ENCODE measurements around the gene TEX264.

Gene TEX264

DNA sequence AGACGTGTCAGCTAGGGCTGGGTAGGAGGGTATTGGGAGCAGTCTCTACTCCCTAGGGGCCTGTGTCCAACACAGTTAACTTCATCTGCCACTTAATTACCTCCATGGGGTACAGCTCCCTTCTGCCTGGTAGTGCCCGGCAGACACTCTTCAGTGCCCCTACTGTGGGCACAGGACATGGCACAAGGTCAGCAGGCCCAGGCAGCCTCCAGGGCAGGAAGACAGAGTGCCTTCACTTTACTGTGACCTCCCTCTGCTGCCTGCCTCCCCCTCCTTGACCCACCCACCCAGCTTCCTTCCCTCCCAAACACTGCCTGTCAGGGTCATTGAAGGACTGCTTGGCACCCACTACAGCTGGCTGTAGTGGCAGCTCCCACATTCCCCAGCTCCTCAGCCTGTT, 29.4 kb downstream of the TEX264 start:
- no peak for DNase-seq

- DNase-seq = no peak
These were observed 31.1 kb downstream of the TEX264 start for GRCh38 chr3:51702156-51702555.

DNA sequence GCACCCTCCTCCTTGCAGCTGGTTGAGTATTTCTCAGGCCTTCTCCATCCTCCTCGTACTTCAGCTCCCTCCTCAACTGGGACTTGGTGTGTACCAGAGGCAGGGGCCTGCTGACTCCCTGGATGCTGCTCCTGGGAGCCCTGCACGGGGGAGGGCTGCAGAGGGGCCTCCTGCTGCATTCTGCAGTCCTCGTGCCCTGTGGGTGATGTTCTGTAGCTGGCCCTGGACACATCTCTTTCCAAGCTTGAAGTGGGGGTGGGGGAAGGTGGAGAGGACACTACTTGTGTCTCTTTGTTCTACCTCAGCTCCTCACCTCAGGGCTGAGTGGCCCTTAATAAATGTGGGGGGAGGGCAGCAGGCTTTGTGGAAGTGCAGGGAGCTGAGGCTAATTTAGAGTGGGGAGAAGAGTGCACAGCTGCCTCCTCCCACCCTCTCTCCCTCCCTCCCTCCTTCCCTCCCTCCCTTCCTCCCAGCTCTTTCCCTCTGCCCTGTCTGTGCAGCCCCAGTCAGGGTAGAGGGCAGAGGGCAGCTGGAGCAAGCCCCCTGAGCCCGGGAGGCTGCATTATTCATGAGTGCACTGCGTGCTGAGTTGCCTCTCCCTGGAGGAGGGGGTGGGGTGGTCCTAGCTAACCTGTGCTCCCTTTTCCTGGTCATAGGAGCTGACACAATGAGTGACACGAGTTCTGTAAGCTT, 32.2 kb downstream of the TEX264 start:
- no peak for DNase-seq

DNA sequence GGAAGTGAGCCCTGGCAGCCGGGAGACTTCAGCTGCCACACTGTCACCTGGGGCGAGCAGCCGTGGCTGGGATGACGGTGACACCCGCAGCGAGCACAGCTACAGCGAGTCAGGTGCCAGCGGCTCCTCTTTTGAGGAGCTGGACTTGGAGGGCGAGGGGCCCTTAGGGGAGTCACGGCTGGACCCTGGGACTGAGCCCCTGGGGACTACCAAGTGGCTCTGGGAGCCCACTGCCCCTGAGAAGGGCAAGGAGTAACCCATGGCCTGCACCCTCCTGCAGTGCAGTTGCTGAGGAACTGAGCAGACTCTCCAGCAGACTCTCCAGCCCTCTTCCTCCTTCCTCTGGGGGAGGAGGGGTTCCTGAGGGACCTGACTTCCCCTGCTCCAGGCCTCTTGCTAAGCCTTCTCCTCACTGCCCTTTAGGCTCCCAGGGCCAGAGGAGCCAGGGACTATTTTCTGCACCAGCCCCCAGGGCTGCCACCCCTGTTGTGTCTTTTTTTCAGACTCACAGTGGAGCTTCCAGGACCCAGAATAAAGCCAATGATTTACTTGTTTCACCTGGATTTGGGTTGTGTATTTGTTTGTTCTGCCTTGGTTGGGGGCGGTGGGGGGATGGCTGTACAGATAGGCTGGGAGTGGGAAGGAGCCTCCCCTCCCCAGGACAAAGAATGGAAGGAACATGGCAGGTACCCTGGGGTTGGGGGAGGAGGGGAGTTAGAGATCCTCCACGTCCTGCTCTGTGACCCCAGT, 32.9 kb downstream of the TEX264 start:
- DNase-seq = no peak

DNA sequence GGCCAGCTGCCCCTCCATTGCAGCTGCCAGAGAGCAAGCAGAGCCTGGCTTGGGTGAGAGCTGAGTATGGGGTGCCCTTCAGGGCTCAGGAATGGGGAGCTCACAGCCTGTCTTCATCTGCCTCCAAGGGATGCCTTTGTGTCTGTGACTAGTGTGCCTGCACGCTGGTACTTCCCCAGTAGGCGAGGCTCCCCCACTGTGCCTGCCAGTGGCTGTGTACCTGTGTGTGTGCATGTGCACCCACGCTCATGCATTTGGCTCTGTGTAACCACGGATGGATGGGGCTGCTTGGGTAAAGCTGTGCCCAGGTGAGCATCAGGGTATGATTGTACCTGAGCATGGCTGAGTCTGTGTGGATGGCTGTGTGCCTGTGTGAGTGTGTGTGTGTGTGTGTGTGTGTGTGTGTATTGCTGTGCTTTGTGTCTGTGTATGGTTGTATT, 33.5 kb downstream of the TEX264 start:
- DNase-seq = no peak

DNA sequence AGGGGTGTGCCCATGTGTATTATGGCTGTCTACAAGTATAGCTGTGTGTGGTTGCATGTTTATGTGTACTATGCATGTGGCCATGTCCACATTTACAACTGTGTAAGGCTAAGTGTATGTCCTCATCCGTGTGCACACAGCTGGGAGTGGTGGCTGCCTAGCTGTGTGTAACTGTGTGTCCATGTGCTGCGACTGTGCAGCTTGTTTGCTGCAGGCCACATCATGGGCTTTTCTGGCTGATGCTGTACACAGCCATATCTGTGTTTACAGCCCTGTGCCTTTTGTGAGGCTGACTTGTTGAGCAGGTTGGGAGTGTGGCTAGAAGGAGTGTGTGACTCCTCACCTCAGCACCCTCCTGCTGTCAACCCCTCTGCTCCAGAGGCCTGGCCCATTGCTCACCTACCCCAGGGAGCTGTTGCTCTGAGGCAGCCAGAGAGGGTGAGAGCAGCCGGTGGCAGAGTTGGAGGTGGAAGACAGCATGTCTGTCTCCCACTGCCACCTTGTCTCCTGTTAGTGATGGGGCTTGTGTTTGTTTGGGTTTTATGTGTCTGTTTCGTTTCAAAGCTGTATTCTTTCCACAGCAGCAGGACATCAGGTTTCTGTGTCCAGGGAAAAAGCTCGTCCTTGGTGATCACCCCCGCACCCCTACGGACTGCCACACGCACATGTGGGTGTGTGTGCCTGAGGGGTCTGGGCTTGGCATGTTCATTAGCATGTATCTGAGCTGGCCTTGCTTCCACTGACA, 34.4 kb downstream of the TEX264 start:
- DNase-seq = no peak

- no peak for DNase-seq
These were observed 35.0 kb downstream of the TEX264 start for GRCh38 chr3:51706021-51706485.

- no peak for DNase-seq
These were observed 36.0 kb downstream of the TEX264 start, which contains the start of gene GRM2 for GRCh38 chr3:51706788-51707731. GRM2 (plus strand) TSS chr3:51707068; CDS start chr3:51708984, 1,916 bp downstream.

GRCh38 chr3:51708216-51708845, 37.3 kb downstream of the TEX264 start:
- DNase-seq = no peak

DNA sequence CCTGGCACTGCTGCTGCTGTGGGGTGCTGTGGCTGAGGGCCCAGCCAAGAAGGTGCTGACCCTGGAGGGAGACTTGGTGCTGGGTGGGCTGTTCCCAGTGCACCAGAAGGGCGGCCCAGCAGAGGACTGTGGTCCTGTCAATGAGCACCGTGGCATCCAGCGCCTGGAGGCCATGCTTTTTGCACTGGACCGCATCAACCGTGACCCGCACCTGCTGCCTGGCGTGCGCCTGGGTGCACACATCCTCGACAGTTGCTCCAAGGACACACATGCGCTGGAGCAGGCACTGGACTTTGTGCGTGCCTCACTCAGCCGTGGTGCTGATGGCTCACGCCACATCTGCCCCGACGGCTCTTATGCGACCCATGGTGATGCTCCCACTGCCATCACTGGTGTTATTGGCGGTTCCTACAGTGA, 38.0 kb downstream of the TEX264 start:
- DNase-seq = no peak

- DNase-seq = no peak
These were observed 38.6 kb downstream of the TEX264 start for GRCh38 chr3:51709675-51710074.

- DNase-seq = no peak
These were observed 39.7 kb downstream of the TEX264 start for GRCh38 chr3:51710631-51711351.

- no peak for DNase-seq
These were observed 40.4 kb downstream of the TEX264 start for GRCh38 chr3:51711352-51712037.

GRCh38 chr3:51712038-51712420, 41.0 kb downstream of the TEX264 start:
- no peak for DNase-seq

GRCh38 chr3:51712511-51712931, 41.5 kb downstream of the TEX264 start:
- no peak for DNase-seq

DNA sequence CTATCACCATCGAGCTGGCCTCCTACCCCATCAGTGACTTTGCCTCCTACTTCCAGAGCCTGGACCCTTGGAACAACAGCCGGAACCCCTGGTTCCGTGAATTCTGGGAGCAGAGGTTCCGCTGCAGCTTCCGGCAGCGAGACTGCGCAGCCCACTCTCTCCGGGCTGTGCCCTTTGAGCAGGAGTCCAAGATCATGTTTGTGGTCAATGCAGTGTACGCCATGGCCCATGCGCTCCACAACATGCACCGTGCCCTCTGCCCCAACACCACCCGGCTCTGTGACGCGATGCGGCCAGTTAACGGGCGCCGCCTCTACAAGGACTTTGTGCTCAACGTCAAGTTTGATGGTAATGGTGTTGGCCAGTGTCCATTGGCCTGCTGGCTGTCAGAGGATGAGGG, 41.9 kb downstream of the TEX264 start:
- DNase-seq = no peak

DNA sequence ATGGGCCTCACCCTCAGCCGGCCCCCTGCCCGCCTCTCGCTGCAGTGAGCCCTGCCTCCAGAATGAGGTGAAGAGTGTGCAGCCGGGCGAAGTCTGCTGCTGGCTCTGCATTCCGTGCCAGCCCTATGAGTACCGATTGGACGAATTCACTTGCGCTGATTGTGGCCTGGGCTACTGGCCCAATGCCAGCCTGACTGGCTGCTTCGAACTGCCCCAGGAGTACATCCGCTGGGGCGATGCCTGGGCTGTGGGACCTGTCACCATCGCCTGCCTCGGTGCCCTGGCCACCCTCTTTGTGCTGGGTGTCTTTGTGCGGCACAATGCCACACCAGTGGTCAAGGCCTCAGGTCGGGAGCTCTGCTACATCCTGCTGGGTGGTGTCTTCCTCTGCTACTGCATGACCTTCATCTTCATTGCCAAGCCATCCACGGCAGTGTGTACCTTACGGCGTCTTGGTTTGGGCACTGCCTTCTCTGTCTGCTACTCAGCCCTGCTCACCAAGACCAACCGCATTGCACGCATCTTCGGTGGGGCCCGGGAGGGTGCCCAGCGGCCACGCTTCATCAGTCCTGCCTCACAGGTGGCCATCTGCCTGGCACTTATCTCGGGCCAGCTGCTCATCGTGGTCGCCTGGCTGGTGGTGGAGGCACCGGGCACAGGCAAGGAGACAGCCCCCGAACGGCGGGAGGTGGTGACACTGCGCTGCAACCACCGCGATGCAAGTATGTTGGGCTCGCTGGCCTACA, 44.4 kb downstream of the TEX264 start:
- DNase-seq = no peak

DNA sequence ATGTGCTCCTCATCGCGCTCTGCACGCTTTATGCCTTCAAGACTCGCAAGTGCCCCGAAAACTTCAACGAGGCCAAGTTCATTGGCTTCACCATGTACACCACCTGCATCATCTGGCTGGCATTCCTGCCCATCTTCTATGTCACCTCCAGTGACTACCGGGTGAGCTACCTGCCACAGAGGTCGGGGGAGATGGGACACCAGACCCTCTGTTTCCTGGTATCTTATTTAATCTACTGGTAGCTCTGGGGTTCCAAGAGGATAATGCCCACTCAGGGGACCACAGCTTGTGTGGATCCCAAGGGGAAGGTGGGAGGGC, 44.9 kb downstream of the TEX264 start:
- no peak for DNase-seq

GRCh38 chr3:51716805-51717204, 45.8 kb downstream of the TEX264 start:
- DNase-seq = no peak

- no peak for DNase-seq
These were observed 46.4 kb downstream of the TEX264 start for GRCh38 chr3:51717446-51717845.
